ENCODE measurements around the gene MIEF2.

MIEF2 gene

GRCh38 chr17:18256776-18257175 is 3.7 kb upstream of the MIEF2 start:
- no peak for DNase-seq (ENCODE audit: low read depth)

GRCh38 chr17:18257268-18257981 is 3.0 kb upstream of the MIEF2 start:
- DNase-seq (ENCODE audit: low read depth) = no peak

- peak; percentile 74 for DNase-seq (ENCODE audit: low read depth)
These were observed 2.5 kb upstream of the MIEF2 start for GRCh38 chr17:18257982-18258355.

GRCh38 chr17:18258356-18259038 is 2.0 kb upstream of the MIEF2 start, which contains the start of gene FLII:
Gene FLII, minus strand, starts transcription at chr17:18258738. Its CDS starts 48 bp downstream, at chr17:18258690.
- peak; percentile 25 for DNase-seq (ENCODE audit: low read depth)

DNA sequence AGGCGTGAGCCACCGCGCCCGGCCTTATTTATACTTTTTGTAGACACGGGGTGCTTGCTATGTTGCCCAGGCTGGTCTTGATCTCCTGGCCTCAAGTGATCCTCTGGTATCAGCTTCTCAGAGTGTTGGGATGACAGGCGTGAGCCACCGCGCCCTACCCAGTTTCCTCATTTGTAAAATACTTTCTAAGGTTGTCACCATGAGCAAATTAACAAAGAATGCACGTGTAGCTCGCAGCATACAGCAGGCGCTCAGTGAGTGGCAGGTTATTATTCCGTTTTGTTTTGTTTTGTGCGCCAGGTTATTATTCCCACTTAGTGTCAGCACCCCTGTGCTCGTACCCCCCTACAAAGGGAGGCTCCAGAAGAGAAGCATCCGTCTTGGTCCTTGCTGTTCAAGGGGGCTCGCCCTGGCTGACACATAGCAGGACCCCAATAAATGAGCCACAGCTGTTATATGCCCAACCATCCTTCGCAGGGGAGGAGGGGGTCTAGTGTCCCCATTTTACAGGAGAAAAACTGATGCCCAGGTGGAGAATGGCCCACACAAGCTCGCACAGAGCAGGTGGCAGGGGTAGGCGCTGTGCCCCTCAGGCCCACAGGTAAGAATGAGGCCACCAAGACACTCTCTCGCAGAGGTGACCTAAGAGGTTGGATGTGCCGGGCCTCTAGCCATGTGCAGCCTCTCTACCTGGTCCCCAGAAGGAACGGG is 686 bp upstream of the MIEF2 start:
- no peak for DNase-seq (ENCODE audit: low read depth)

DNA sequence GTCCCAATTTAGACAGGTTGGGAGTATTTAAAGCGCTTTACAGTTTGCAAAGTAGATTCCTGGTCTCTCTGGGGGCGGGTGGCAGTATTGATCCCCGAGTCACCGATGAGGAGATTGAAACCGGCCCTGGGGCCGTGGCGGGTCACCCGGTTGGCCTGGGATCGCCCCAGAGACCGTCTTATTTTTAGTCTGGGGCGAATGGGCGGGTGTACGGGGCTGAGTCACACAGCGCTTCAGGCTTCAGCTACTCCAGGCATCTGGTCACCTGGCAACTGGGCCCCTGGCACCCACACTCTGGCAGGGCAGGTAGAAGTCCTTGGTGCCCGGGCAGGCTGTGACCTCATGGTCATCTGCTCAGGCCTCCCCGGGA is 669 bp downstream of the MIEF2 start:
- DNase-seq (ENCODE audit: low read depth) = peak; percentile 18

DNA sequence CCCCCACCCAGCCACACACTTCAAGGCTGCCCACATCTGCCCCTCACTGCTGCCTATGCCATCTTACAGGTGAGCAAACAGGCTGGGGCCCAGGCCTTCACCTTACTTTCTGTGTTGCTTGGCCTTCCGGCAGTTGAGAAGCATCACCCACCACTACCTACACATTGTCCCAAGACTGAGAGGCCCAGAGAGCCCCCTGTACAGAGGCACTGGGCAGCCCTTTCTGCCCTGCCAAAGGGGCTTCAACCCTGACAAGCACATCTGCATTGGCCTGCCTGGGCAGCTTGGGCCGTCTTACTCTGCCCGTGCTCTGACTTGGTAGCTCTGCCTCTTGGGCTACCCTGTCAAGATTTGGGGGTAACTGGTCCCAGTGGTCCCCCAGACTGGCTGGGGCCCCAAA is 1.2 kb downstream of the MIEF2 start:
- no peak for DNase-seq (ENCODE audit: low read depth)

GRCh38 chr17:18262111-18262510 is 1.6 kb downstream of the MIEF2 start:
- DNase-seq (ENCODE audit: low read depth) = no peak

GRCh38 chr17:18262641-18263040 is 2.2 kb downstream of the MIEF2 start:
- no peak for DNase-seq (ENCODE audit: low read depth)

GRCh38 chr17:18263885-18264682 is 3.6 kb downstream of the MIEF2 start:
- DNase-seq (ENCODE audit: low read depth) = no peak

DNA sequence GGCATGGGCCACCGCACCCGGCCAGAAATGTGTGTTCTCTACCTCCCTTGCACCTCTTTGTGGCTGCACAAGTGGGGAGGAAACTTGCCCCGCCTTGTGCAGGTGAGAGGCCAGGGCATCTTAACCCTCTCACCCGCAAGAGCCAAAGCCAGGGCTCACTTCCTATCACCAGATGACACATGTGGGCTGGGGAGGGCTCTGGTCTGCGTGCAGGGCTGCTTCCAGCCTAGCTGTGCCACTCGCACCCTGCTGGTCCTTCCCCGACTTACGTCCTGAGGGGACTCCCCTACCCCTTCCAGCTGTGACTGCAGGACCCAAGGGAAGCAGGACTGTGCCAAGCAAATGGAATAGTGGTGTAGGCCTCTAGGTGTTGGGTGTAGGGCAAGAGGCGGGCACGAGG is 6.9 kb downstream of the MIEF2 start:
- no peak for DNase-seq (ENCODE audit: low read depth)

DNA sequence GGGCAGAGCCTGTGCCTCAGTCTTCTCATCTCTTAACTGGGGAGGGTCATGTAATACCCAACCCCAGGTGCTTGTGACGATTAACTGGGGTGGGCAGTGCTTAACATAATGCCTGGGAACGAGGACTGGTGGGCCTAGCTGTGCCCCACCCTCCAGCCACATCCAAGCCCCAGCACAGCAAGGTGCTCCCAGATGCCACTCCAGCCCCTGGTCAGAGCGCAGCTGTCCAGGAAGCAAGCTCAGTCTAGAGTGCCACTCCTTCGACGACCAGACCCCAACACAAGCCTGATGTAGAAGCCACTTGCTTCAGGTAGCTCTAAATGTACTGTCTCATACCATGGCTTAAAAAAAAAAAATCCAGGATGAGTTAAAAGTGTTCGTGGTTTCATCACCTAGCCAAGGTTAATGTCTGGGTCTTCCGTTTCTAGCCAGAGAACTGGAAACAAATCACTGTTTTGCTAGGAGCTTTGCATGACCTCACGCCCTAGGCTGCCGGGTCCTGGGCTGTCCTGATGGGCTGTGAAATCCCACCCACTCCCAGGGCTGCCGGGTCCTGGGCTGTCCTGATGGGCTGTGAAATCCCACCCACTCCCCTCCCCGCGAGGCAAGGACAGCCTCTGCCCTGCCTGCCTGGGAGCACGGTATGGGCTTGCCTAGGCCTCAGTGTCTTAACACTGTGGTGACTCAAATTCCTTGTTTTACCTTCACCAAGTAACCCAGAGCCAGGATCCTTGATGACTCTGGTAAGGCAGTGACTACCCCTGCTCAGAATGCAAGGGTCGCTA is 7.7 kb downstream of the MIEF2 start:
- no peak for DNase-seq (ENCODE audit: low read depth)

GRCh38 chr17:18270046-18270931 is 9.8 kb downstream of the MIEF2 start:
- no peak for DNase-seq (ENCODE audit: low read depth)

DNA sequence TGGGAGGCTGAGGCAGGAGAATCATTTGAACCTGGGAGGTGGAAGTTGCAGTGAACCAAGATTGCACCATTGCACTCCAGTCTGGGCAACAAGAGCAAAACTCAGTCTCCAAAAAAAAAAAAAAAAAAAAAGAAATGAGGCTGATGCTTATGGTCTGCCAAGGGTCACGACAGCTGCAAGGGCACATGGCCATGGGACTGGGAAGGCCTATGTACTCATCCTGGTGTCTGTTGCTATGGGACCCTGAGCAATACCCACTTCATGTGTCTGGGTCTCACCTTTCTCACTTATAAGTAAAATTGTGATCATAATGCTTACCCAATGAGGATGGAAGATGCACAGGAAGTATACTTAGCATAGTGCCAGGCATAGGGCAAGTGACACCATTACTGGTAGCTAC is 16.6 kb downstream of the MIEF2 start:
- DNase-seq (ENCODE audit: low read depth) = no peak

DNA sequence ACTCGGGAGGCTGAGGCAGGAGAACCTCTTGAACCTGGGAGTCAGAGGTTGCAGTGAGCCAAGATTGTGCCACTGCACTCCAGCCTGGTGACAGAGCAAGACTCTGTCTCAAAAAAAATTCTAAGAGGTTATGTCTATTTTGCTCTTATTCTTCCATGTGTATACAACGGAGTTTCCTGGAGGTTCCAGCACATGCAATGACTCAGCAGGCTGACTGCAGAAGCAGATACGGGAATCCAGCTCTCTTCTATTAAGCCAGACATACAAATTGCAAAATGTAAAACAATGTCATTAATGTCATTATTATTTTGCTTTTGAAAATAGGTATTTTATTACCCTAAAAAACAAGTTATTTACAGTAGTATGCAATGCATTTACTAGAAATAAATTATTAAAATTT is 18.4 kb downstream of the MIEF2 start:
- no peak for DNase-seq (ENCODE audit: low read depth)

GRCh38 chr17:18280249-18280648 is 19.8 kb downstream of the MIEF2 start:
- no peak for DNase-seq (ENCODE audit: low read depth)

DNA sequence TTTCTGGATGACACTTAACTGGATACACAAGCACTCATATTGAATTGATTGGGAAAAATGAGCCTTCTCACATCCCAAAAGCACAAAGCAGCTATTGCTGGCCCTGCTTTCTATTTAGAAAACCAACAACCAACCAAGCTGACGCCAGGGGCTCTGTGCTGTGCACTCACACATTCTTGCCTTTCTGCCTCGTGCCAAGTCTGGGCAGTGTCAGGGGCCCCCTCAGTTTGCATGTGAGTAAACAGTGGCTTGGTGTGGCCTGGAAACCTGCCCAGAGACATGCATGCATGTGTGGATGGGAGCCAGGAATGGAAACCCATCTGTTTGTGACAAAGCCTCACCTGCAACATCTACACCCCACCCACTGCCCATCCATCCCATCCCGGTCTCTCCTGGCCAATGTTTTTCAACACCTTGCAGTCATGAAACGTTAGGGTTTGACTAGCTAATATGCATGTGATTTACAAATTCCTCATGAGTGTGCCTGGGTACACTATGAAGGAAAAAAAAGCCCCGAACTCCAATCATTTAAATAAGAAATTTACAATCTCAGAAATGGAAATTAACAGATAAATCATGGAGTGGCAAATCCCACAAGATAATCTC is 20.4 kb downstream of the MIEF2 start:
- no peak for DNase-seq (ENCODE audit: low read depth)

GRCh38 chr17:18281788-18282187 is 21.3 kb downstream of the MIEF2 start:
- no peak for DNase-seq (ENCODE audit: low read depth)

GRCh38 chr17:18285296-18285695 is 24.8 kb downstream of the MIEF2 start:
- DNase-seq (ENCODE audit: low read depth) = no peak

Data from stromal cell of bone marrow (primary cell).